BLaER1 (cell line): Measurements from ENCODE around the gene DCLRE1C.
"Not testable (repeated sequence)": the region's sequence is repeated elsewhere in the genome, so short reads cannot be mapped to it uniquely, and the experiment has no call there.

Source experiments
- H3K27ac ChIP-seq: shearing (Covaris generic); formaldehyde crosslinking; 2 replicates; pipeline ENCODE4 v1.8.1; 2022
- H3K27me3 ChIP-seq: shearing (Covaris generic); formaldehyde crosslinking; 2 replicates; pipeline ENCODE4 v1.8.1; 2022
- H3K36me3 ChIP-seq: shearing (Covaris generic); formaldehyde crosslinking; 2 replicates; pipeline ENCODE4 v1.8.1; 2022
- H3K4me1 ChIP-seq: shearing (Covaris generic); formaldehyde crosslinking; 2 replicates; pipeline ENCODE4 v1.8.1; 2022
- H3K4me2 ChIP-seq: shearing (Covaris generic); formaldehyde crosslinking; 2 replicates; pipeline ENCODE4 v1.8.1; 2022
- H3K4me3 ChIP-seq: shearing (Covaris generic); formaldehyde crosslinking; 2 replicates; pipeline ENCODE4 v1.8.1; 2022
- H3K9ac ChIP-seq: shearing (Covaris generic); formaldehyde crosslinking; 2 replicates; pipeline ENCODE4 v1.8.1; 2022
- H3K9me3 ChIP-seq: shearing (Covaris generic); formaldehyde crosslinking; 2 replicates; pipeline ENCODE4 v1.8.1; 2022
- H4K20me1 ChIP-seq: shearing (Covaris generic); formaldehyde crosslinking; 2 replicates; pipeline ENCODE4 v1.8.1; 2022
- Cebpa-rat ChIP-seq: shearing (Covaris generic); IDR thresholded peaks from 2 replicates; pipeline ENCODE4 v1.8.1; 2022

The DCLRE1C gene

GRCh38 chr10:14954001-14954770 is at the start of gene DCLRE1C:
Gene DCLRE1C (minus strand): TSS chr10:14954096. CDS start chr10:14954010, 86 bp downstream.
- Histone ChIP-seq H3K9ac (peak within 1 kb of the TSS; percentile 87), H3K36me3 (peaks cover 16% of the 10 kb centered on the region), H3K27ac (peak within 1 kb of the TSS; percentile 90), H3K4me3 (peak within 1 kb of the TSS; percentile 88), H4K20me1 (peaks cover 24% of the 10 kb centered on the region), H3K9me3 (no peaks in the 10 kb centered on the region), H3K4me2 (peak within 1 kb of the TSS; percentile 89), H3K4me1 (peaks cover 44% of the 10 kb centered on the region), H3K27me3 (no peaks in the 10 kb centered on the region)
- no peak for TF ChIP-seq Cebpa-rat

- Histone ChIP-seq H3K4me1 (no peaks in the 10 kb centered on the region), H3K4me2 (no peak overlapping the region), H3K9ac (no peak overlapping the region), H3K27me3 (no peaks in the 10 kb centered on the region), H3K9me3 (peaks cover 8% of the 10 kb centered on the region), H3K27ac (no peak overlapping the region), H3K4me3 (no peak overlapping the region), H3K36me3 (no peaks in the 10 kb centered on the region), H4K20me1 (no peaks in the 10 kb centered on the region)
- no peak for TF ChIP-seq Cebpa-rat
Observed at GRCh38 chr10:14995964-14996565, 42.2 kb upstream of the DCLRE1C start.

DNA sequence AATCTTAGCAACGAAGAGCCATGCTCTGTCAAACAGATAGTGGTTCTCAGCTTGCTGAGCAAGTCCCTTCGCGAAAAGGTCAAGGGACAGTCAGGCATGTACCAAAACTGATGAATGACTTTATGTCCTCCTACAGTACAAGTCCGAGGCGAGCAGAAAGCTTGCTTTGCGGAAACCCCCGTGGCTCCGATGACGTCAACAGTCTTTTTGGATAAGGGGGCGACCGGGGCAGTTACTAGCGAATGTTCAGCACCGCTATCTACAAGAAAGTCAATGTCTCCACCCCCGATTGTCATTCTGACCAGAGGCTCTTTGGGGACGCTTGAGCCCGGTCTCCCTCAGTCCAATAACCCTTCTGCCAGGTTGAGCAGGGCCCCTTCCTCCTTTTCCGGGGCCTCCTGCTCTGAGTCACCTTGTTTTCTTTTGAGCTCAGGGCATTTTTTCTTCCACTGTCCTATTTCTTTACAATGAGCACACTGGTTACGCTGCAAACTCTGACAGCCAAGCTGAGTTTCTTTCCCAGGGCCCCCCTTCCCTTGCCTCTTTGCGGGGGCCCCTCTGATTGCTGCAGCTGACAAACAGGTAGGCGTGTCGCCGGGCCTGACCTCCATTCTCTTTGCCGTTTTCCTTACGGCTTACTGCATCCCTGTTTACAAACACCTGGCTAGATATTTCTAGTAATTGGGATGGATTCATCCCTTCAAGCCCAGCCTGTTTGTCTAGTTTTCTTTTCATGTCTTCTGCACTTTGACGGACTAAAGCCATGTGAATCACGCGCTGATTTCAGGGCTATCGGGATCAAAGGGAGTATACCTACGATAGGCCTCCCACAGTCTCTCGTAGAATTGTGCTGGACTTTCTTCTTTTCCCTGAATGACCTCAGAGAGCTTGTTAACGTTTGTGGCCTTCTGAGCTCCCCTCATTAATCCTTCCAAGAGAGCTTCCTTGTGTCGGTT is 39.9 kb upstream of the DCLRE1C start:
- not testable (repeated sequence) for H3K27ac ChIP-seq, H3K36me3 ChIP-seq, H3K9ac ChIP-seq, H3K9me3 ChIP-seq, H3K4me2 ChIP-seq, H3K27me3 ChIP-seq, H3K4me1 ChIP-seq, H3K4me3 ChIP-seq, H4K20me1 ChIP-seq

DNA sequence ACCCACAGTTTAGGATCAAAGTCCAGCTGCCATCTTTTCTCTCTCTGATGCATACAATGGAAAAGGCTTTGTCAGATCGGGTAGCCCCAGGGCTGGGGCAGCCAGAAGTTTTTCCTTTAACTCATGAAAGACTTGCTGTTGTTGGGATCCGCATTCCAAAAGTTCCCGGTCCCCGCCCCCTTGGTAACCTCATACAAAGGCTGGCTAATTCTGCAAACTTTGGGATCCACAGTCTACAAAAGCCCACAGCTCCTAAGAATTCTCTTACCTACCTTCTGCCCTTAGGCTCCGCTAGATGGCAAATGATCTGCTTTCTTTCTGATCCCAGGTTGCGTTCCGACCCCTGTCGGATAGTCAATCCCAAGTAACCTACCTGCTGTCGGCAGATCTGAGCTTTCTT is 38.4 kb upstream of the DCLRE1C start:
- not testable (repeated sequence) for H3K4me1 ChIP-seq, H3K27me3 ChIP-seq, H3K9me3 ChIP-seq, H3K27ac ChIP-seq, H3K9ac ChIP-seq, H3K4me2 ChIP-seq, H3K4me3 ChIP-seq, H4K20me1 ChIP-seq, H3K36me3 ChIP-seq

DNA sequence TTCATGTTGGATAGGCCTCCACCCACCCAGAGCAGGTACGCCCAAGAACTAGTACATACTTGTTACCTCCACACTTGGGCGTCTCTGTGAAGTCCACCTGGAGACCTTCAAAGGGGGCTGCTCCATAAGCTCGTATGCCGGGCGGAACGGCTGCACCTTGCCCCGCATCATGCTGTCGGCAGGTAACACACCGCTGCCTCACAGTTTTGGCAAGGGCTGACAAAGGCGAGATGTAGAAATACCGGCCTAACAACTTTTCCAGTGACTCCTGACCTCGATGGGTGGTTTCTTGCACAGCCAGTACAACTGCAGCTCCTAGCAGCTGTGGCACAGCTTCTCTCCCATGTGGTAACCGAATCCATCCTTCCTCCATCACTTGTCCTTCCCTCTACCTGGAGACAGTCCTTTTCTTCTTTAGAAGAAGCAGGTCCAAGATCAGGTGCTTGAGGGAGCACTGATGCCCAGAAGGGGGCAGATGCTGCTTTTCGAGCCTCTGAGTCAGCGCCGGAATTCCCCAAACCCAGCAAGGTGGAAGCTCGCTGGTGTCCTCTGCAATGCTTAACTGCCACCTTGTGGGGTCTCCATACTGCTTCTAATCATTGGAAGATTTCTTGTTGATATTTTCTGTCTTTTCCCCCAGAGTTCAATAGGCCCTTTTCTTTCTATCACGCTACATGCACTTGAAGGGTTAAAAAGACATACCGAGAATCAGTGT is 37.3 kb upstream of the DCLRE1C start:
- H3K4me1 ChIP-seq, H3K4me3 ChIP-seq, H3K27me3 ChIP-seq, H3K36me3 ChIP-seq, H3K9me3 ChIP-seq, H4K20me1 ChIP-seq, H3K27ac ChIP-seq, H3K4me2 ChIP-seq, H3K9ac ChIP-seq: not testable (repeated sequence)

DNA sequence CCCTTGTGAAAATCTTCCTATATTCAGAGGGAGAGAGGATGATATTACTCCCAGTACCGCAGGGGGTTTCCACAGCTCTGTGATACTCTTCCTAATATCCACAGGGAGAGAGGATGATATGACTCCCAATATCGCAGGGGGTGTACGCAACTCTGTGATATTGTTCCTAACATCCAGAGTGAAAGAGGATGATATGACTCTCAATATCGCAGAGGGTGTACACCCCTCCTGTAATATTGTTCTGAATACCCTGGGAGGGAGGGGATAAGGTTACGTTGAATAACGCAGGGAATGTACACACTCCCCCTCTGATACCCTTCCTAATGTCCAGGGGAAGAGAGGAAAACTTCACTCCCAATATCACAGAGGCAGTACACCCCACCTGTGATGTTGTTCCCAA is 35.7 kb upstream of the DCLRE1C start:
- H4K20me1 ChIP-seq: not testable (repeated sequence)

GRCh38 chr10:14982744-14983143 is 28.8 kb upstream of the DCLRE1C start:
- Histone ChIP-seq H3K27ac (no peak overlapping the region), H3K4me1 (no peaks in the 10 kb centered on the region), H3K9ac (no peak overlapping the region), H4K20me1 (no peaks in the 10 kb centered on the region), H3K4me3 (no peak overlapping the region), H3K4me2 (no peak overlapping the region), H3K36me3 (no peaks in the 10 kb centered on the region), H3K27me3 (no peaks in the 10 kb centered on the region), H3K9me3 (peaks cover 17% of the 10 kb centered on the region; the same call in 1 of the 2 replicates)
- TF ChIP-seq Cebpa-rat: no peak

More for the DNA sequence above, 35.7 kb upstream of the DCLRE1C start:
- not testable (repeated sequence) for H3K9me3 ChIP-seq, H3K4me1 ChIP-seq, H3K27ac ChIP-seq, H3K36me3 ChIP-seq, H3K9ac ChIP-seq, H3K4me3 ChIP-seq, H3K27me3 ChIP-seq, H3K4me2 ChIP-seq

DNA sequence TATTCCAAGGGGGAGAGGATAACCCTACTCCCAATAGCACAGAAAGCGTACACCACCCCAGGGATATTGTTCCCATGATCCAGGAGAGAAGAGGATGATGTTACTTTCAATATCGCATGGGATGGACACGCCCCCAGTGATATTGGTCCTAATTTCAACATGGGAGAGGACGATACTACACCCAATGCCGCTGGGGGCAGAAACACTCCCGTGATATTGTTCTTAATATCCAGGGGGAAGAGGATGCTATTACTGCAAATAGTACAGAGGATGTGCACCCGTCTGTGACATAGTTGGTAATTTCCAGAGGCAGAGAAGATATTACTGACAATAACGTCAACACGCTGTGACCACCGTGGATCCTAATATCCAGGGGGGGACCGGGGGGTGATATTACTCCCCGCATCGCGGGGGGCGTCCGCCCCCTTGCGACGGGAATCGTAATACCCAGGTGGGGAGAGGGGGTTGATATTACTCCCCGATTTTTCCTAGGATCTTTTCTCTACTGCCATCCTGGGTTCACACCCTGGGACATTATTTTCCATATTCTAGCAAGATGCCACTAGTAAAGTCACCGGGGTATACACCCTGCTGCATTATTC is 21.9 kb upstream of the DCLRE1C start:
- H3K9me3 ChIP-seq: peaks cover 18% of the 10 kb centered on the region; the same call in 1 of the 2 replicates
- no peak for TF ChIP-seq Cebpa-rat
- no peaks in the 10 kb centered on the region for H3K27me3 ChIP-seq
- H3K4me1 ChIP-seq: no peaks in the 10 kb centered on the region
- no peak overlapping the region for H3K4me3 ChIP-seq
- H3K27ac ChIP-seq: no peak overlapping the region
- no peaks in the 10 kb centered on the region for H3K36me3 ChIP-seq
- H3K4me2 ChIP-seq: no peak overlapping the region
- no peak overlapping the region for H3K9ac ChIP-seq
- H4K20me1 ChIP-seq: no peaks in the 10 kb centered on the region

DNA sequence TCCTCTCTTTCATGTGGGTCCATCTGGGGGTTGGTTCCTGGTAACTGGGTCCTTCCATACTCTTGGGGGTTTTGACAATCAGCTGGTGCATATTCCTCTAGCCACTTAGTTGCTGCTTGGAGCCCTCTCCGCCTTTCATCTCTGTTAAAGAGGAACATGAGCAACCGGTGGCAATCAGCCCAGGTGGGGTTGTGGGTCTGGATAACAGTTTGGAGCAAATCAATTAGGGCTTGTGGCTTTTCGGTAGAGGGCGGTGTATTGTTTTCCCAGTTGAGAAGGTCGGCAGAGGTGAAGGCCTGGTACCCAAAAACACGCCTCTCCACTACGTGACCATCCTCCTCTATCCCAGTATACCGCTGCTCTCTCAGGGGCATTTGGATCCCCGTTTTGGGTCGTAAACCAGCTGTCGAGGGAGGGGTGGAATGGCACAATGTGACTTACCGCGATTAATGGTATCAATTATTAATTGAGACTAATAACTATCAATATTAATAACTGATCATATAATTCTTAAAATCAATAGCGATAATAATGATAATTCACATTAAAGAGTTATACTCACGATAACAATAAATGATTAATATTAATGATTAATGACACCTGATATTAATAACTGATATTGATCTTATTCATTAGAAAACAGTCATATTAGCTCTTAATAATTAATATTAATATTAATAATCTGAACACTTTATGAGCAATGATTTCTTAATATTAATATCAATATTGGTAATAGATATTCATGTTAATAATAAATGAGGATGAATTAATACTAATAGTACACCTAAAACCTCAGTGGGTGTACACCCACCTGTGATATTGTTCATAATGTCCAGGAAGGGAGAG is 20.5 kb upstream of the DCLRE1C start:
- H3K9me3 ChIP-seq: peaks cover 17% of the 10 kb centered on the region; the same call in 1 of the 2 replicates
- H3K4me2 ChIP-seq, H3K4me3 ChIP-seq, H3K27ac ChIP-seq, H3K9ac ChIP-seq, H4K20me1 ChIP-seq, H3K27me3 ChIP-seq, H3K36me3 ChIP-seq, H3K4me1 ChIP-seq: not testable (repeated sequence)
